ENCODE measurements around the gene PTPRM.

PTPRM gene

GRCh38 chr18:8299054-8299980, 732.2 kb downstream of the PTPRM start (continued):
- TF ChIP-seq, protein P1, sequence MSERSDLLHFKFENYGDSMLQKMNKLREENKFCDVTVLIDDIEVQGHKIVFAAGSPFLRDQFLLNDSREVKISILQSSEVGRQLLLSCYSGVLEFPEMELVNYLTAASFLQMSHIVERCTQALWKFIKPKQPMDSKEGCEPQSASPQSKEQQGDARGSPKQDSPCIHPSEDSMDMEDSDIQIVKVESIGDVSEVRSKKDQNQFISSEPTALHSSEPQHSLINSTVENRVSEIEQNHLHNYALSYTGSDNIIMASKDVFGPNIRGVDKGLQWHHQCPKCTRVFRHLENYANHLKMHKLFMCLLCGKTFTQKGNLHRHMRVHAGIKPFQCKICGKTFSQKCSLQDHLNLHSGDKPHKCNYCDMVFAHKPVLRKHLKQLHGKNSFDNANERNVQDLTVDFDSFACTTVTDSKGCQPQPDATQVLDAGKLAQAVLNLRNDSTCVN (tag by site-specific recombination; optimal IDR thresholded peaks at IDR 0.05): no peak
- no peak for TF ChIP-seq ZNF426 (tag by site-specific recombination; IDR thresholded peaks at IDR 0.05)
- TF ChIP-seq ZNF514 (tag by site-specific recombination; IDR thresholded peaks at IDR 0.05): no peak
- 0 out of 2 replicates have a peak, but pooled peaks have one; percentile 16 for TF ChIP-seq ZBTB6 (tag by site-specific recombination; IDR thresholded peaks at IDR 0.05)
- TF ChIP-seq ZNF140 (tag by site-specific recombination; IDR thresholded peaks at IDR 0.05): no peak
- TF ChIP-seq KLF8 (tag by site-specific recombination; IDR thresholded peaks at IDR 0.05): no peak
- TF ChIP-seq KLF10 (tag by site-specific recombination; IDR thresholded peaks at IDR 0.05): no peak
- no peak for TF ChIP-seq ZNF776 (tag by site-specific recombination; IDR thresholded peaks at IDR 0.05; ENCODE audit: borderline replicate concordance)
- TF ChIP-seq ZNF645 (tag by site-specific recombination; IDR thresholded peaks at IDR 0.05): no peak
- no peak for TF ChIP-seq ZSCAN30 (tag by site-specific recombination; IDR thresholded peaks at IDR 0.05)
- TF ChIP-seq ZNF221 (tag by site-specific recombination; IDR thresholded peaks at IDR 0.05; ENCODE audit: borderline replicate concordance): no peak
- no peak for TF ChIP-seq ZNF48 (tag by site-specific recombination; IDR thresholded peaks at IDR 0.05)
- TF ChIP-seq ZNF843 (tag by site-specific recombination; IDR thresholded peaks at IDR 0.05): peak; percentile 60
- TF ChIP-seq, protein P2, sequence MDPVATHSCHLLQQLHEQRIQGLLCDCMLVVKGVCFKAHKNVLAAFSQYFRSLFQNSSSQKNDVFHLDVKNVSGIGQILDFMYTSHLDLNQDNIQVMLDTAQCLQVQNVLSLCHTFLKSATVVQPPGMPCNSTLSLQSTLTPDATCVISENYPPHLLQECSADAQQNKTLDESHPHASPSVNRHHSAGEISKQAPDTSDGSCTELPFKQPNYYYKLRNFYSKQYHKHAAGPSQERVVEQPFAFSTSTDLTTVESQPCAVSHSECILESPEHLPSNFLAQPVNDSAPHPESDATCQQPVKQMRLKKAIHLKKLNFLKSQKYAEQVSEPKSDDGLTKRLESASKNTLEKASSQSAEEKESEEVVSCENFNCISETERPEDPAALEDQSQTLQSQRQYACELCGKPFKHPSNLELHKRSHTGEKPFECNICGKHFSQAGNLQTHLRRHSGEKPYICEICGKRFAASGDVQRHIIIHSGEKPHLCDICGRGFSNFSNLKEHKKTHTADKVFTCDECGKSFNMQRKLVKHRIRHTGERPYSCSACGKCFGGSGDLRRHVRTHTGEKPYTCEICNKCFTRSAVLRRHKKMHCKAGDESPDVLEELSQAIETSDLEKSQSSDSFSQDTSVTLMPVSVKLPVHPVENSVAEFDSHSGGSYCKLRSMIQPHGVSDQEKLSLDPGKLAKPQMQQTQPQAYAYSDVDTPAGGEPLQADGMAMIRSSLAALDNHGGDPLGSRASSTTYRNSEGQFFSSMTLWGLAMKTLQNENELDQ (tag by site-specific recombination; IDR thresholded peaks at IDR 0.05; ENCODE audit: low read depth): no peak
- TF ChIP-seq ZNF626 (tag by site-specific recombination; IDR thresholded peaks at IDR 0.05): no peak

DNA sequence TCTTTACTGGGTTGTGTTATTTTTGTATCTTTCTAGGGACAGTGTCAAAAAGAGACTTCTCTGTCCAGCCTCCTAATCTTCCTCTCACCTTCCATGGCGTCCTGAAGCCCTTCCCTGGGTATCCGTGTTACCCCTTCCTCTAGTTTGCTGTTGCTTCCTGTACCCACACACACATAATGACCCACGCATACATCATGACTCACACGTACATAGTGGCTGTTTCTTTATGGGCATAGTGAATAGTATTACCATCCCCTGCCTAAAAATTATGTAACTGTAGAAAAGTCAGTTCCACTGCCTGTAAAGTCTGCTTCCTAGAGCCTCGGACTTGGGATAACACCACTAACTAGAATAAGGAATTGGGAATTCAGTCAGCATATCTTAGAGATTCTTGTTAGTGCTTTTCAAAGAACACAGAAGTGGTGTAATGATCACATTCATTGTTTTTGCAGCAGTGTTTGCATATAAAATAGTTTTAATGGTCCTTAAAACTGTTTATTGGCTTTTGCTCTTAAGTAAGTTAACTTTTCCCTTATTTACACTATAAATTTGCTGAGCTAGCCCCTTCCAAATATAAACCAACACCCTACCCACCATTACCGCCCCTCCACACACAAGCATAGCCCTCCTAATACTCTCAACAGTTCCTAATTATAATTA, 733.8 kb downstream of the PTPRM start:
- ChIA-PET CTCF (no interaction called here), POLR2A (no interaction called here)
- no peak for TF ChIP-seq ZNF146 (tag by site-specific recombination; IDR thresholded peaks at IDR 0.05)
- TF ChIP-seq ZFHX2 (tag by site-specific recombination; conservative IDR thresholded peaks at IDR 0.05): peak; percentile 70
- no peak overlapping the region for H3K4me3 ChIP-seq (ENCODE audit: low read depth, low read length)
- no peaks in the 10 kb centered on the region for H3K9me3 ChIP-seq (ENCODE audit: control insufficient read depth, insufficient read depth, low read depth, low read length)
- no peaks in the 10 kb centered on the region for H3K36me3 ChIP-seq (ENCODE audit: control insufficient read depth in 2 of 2, insufficient read depth in 1 of 2, low read length in 2 of 2)
- H3K4me1 ChIP-seq (ENCODE audit: control insufficient read depth, insufficient read depth, low read length): peaks cover 15% of the 10 kb centered on the region
- no peak overlapping the region for H3K27ac ChIP-seq (ENCODE audit: extremely low read depth, low read depth, low read length)

All from HEK293 (cell line).